Suppressor macrophage (primary cell): ENCODE data around the gene COG4.

Experiments used
- DNase-seq, 4 experiments: peaks; one replicate each; pipeline ENCODE4 v3.0.0-alpha.2; 2020 to 2022

Gene COG4

DNA sequence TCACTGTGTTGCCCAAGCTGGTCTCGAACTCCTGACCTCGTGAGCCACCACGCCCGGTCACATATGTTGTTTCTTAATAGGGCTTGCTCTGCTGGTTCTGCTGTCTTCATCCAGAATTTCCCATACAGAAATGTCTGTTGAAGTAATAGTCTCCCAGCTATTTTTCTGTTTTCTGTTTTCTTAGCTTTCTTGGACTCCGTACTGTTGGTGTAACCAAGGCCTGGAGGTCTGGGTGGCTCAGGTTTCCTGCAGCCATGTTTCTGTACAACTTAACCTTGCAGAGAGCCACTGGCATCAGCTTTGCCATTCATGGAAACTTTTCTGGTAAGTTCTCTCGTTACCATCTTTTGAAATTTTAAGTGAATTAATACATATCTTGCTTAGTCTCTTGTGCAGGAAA, 3.0 kb upstream of the COG4 start:
- DNase-seq: no peak

DNA sequence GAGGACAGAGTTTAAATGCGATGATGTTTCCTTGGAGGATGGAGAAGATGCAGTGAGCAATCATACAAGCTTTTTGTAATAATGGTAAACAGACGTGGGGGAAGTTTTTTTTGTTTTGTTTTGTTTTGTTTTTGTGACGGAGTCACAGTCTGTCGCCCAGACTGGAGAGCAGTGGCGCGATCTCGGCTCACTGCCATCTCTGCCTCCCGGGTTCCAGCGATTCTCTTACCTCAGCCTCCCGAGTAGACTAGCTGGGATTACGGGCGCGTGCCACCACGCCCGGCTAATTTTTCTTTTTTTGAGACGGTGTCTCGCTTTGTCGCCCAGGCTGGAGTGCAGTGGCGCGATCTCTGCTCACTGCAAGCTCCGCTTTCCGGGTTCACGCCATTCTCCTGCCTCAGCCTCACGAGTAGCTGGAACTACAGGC, 1.1 kb upstream of the COG4 start:
- peak in 1 of 4 experiments; percentile 22 for DNase-seq

DNA sequence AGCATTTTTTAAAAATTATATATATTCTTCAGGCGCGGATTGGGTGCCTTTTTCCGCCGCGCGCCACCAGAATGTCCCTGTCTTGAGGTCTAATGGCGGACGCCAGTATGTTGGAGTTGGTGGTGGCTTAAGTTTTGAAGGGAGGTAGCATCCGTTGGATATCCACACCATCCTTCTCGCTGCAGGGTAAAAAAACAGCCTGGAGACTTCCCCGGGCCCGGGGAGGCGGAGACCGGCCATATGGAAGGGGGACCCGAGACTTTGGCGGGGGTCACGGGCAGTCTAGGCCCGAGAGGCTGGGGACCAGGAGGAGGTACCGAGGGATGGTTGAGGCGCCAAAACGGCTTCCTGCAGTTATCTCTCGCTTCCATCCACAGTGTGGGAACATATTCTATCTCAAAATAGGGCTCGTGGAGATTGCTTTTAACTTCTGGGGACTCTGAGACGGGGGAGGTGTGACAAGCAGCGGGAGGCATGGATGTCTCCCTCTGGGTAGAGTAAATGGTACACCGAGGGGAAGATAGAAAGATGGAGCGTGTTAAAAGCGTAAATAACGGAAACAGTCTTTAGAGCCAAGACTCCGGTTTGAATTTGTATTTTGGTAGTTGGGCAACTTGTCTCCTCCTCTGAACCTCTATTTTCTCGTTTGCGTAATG, 517 bp upstream of the COG4 start, which contains the start of gene SF3B3:
SF3B3 (plus strand) TSS at position 74 of the 656 bp plus-strand sequence. CDS start 2,841 bp downstream, outside the sequence.
- peak in 3 of 4 experiments; percentile 80 to 83 (median 80) for DNase-seq

DNA sequence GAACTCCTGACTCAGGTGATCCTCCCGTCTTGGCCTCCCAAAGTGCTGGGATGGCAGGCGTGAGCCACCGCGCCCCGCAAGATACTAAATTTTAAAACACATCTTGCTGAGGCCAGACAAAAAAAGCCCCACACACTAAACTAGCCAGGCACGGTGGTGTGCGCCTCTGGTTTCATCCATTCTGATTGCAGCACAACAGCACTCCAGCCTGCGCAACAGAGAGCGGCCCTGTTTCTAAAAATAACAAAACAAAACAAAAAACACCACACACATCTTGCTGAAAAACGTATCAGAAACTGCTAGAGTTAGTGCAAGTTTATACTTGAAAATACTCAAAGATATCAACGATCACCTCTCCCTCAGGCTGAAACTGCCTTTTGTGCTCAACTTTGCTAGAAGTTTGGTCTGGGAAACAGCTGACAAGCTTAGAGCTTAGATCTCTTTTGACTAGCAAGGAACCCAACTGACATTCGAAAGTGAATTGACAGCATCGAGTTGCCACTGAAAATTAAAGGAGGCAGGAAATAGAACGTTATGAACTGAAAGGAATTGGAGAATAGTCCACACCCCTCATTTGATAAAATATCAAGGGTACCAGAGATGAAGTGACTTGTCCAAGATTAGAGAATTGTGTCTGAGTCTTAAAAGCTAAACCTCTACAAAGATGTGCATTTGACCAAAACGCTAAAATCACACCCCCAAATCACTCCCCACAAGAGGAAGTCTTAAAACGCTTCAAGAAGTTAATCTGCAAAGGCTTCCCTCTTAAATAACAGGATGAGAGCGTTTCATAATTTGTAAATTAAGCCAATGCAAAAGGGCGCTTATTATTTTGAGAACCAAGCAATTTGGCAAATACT, 908 bp downstream of the COG4 start:
- peak in 3 of 4 experiments; percentile 28 to 44 (median 41) for DNase-seq

DNA sequence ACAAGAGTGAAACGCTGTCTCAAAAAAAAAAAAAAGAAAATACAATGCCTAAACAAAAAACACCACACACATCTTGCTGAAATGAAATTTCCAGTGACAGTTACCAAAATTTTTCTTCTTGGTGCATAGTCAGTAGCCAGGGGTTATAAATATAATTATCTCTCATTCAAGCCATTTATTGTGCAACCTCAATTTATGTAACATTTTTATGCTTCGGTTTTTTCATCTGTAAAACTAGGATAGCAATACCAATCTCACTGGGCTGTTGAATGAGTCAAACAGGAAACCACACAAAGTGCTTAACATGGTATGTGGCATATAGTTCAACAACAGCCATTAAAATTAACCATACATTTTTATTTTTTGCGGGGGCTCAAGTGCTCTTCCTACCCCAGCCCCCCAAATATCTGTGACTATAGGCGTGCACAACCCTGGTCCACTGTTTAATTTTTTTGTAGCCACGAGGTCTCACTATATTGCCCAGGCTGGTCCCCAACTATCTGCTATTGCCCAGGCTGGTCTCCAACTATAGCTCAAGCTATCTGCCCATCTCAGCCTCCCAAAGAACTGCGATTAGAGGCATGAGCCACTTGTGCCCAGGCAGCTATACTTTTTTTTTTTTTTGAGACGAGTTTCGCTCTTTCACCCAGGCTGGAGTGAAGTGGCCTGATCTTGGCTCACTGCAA, 2.6 kb downstream of the COG4 start:
- DNase-seq: peak; percentile 20 to 78 (median 40)

DNA sequence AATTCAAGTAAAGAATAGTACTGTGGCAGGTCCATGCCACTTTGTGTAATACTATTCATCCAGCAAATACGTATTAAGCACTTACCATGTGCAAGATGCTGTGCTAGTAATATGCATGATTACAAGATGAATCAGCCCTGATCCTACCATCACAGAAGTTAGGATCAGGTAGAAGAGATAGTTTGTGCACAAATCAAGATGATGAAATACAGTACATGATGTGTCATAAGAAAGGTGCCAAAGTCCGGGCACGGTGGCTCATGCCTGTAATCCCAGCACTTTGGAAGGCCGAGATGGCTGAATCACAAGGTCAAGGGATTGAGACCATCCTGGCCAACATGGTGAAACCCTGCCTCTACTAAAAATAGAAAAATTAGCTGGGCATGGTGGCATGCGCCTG, 10.9 kb downstream of the COG4 start:
- no peak for DNase-seq

DNA sequence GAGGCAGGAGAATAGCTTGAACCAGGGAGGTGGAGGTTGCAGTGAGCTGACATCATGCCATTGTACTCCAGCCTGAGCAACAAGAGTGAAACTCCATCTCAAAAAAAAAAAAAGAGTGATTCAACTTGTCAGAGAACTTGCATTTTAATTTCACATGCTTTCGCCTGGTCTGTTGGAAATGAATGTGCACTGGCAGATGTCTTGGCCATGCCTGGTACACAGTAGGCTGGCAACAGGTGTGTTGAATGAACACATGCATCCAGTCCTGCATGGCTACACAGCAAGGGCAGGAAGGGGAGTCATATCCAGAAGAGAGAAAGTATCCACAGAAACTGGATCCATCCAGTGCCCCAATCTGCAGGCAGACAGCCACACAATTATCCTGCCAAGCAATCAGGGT, 11.5 kb downstream of the COG4 start:
- no peak for DNase-seq

DNA sequence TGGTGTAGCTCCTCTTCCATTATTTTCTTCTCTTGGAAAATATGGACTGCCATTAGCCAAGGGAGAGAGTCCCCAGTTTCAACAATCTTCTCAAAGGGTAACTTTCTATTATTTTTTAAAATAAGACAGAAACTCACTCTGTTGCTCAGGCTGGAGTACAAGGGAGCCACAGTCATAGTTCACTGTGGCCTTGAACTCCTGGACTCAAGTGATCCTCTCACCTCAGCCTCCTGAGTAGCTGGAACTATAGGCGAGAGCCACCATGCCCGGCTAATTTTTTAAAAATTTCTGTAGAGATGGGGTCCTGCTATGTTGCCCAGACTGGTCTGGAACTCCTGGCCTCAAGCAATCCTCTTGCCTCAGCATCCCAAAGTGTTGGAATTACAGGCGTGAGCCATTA, 13.1 kb downstream of the COG4 start:
- no peak for DNase-seq

DNA sequence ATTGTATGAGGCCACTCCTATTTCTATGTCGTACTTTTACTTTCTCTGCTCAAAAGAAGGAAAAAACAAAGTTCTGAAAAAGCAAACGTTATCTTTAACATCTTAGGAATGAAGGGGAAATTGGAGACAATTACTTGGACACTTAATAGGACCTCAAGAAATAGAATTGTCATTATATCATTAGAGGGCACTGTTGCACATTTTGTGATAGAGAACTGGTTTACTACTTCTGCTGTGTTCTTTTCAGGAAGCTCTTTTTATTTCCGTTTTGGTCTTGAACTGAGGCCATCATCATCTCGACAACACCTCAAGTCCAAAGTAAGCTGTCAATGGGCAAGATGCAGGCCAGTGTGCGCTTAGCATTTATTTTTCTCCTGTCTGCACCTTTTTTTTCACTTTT, 14.6 kb downstream of the COG4 start:
- peak in 3 of 4 experiments; percentile 11 to 62 (median 60) for DNase-seq

DNA sequence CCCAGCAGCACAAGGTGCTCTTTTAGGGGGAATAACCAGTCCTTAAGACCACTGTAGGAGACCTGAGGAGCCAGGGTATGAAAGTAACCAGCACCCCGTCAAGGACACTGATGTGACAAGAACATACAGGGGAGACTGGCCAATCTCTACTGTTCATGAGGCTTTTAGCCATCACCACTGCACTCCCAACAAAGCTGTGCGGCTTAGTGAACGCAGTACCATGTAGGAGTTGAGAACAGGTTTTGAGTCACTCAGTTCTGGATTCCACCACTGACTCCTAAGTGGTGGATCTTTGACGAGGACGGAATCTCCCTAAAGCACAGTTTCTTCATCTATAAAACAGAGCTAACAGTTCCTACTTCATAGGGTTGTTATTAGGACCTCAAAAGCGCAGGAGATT, 26.8 kb downstream of the COG4 start:
- DNase-seq: no peak

DNA sequence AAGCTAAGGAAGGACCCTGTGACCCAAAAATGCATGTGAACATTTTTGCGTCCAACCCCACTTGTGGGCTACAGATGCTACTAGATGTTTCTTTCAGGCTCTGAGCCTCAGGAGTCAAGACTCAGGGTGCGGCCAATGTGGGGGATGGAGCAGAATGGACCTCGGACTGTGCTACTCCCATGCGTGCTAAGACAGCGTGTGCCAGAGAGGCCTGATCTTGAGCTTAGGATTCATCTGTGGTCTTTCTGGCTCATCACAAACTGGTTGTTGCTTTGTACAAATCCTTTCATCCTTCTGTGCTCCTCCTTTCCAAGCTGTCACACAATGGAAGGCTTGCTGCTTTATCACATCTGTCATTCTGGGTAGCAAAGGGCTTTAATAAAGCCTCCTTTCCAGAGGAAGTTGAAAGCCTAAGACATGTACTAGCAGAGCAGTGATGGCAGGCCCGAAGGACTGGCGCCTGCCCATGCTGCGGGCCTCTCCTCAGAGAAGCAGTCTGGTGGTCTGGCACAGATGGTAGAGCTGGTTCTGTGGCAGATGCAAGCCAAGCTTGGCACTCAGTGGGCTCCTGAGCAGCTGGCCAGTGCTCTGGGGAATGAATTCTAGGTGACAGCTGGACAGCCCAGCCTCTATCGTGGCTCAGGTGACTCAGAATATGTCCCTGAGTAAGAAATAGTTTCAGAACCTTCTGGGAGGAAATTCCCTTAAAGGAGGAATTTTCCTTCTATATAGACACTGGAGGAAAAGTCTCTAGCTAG, 27.8 kb downstream of the COG4 start:
- no peak for DNase-seq

DNA sequence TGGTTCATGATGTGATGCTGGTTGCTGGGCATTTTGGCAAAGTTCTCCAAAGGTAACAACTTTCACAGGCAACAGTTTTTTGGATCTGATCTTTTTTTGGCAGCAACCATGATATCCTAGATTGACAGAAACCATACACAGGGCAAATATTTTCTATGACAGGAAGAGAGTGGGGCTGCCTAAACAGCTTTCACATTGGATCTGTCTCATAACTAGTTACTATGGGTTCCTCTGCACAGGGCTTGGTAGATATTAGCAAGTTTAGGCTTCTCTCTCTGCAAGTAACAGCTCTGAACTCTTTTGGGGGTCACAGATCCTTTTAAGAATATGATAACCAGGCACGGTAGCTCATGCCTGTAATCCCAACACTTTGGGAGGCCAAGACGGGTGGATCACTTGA, 28.6 kb downstream of the COG4 start:
- no peak for DNase-seq

DNA sequence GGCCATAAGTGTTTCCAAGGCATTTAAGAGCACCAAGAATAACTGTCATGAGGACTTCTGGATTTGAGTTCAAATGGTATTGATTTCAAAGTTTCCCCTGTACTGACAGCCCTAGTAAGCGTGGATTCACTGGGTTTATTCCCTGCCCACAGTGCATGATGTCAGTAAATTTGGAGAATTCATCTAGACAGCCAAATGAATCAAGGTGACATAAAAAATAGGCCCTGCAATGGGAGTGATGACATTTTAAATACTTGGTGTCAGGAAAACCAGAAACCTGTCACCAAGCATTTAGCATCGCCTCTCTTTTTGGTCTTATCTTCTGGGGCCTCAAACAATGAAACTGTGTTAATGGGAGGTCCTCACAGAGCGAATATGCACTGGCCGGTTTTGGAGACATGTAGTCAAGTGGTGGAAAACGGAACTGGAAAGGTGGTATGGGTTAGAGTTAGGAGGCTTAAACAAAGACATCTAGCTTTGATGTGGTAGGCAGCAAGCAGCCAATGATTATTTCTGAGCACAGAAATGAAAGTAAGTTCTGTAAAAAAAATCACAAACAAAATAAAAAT, 29.1 kb downstream of the COG4 start:
- no peak for DNase-seq

DNA sequence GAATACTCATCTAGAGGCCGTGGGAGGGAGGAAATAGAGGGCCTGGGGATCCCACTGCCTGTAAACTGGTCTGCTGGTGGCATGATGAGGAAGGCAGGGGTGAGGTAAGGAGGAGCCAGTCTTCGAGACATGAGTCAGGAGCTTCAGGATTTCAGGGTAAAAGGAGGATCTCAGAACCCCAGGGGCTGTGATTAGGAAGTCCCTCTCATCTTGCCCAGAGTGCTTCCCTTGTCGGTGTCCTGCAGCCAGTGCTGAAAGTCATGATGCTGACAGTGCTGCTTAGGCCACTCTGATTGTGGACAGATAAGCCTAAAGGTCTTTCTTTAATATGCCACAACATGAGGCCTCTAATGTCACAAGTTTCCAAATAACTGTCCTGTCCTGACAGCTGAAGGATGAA, 29.6 kb downstream of the COG4 start:
- peak; percentile 54 to 76 (median 72) for DNase-seq

DNA sequence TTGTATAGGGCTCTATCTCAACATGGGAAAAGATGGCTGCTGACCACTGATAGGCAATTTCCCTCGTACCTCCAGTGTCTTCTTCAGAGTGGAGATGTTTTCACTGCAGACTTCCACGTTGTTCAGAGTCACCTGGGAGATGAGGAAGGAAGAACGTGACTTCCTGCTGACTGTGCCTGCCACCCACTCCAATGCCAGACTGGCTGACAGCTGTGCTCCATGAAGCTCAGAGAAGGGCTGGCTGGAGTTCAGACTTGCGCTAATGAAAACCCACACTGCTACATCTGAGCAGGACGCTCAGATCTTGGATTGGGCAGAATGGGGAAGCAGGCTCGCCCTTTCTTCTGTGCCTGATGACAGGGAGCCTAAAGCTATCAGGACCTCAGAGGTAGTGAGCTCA, 33.1 kb downstream of the COG4 start:
- peak; percentile 68 to 87 (median 81) for DNase-seq

DNA sequence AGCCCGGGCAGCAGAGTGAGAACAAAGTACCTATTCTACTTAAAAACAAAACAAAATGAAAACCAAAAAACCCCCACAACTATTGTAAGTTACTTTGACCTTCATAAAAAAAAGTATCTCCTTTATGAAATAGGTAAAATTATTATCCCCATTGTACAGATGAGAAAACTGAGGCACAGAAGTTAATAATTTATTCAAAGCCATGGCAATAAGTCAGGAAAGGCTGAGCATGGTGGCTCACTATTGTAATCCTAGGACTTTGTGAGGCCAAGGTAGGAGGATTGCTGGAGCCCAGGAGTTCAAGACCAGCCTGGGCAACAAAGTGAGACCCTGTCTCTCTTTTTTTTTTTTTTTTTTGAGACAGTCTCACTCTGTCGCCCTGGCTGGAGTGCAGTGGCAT, 38.5 kb downstream of the COG4 start:
- DNase-seq: no peak

DNA sequence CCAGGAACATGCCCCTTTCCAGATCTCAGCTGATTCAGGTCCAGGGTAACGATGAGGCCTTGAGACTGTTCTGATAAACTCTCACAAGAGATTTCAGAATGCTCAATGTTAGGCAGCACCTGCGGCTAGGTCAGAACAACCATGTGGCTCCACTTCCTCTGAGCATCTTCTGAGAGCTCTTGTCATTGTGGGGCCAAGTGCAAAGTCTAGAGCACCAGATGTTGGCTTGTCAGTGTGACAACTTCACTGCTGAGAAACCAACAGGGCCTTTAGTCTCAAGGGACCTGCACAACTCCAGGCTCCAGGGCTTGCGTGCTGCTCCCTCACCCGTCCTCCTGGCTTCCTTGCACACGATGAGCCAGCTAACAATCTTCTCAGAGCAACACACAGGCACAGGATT, 39.9 kb downstream of the COG4 start:
- DNase-seq: no peak

DNA sequence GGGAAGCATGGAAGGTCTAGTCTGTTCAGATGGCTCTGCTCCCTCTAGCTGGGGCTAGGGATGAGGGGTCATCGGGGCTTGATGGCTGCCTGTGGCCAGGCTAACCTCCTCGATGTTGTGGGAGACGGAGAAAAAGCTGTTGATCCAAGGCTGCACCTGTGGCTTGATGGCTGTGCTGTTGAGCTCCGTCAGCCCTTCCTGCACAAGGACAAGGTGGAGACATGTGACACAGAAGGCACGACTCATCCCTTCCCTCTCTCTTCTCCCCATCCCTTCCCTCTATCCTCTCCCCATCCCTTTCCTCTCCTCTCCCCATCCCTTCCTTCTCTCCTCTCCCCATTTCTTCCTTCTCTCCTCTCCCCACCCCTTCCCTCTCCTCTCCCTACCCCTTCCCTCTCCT, 40.7 kb downstream of the COG4 start:
- no peak for DNase-seq

DNA sequence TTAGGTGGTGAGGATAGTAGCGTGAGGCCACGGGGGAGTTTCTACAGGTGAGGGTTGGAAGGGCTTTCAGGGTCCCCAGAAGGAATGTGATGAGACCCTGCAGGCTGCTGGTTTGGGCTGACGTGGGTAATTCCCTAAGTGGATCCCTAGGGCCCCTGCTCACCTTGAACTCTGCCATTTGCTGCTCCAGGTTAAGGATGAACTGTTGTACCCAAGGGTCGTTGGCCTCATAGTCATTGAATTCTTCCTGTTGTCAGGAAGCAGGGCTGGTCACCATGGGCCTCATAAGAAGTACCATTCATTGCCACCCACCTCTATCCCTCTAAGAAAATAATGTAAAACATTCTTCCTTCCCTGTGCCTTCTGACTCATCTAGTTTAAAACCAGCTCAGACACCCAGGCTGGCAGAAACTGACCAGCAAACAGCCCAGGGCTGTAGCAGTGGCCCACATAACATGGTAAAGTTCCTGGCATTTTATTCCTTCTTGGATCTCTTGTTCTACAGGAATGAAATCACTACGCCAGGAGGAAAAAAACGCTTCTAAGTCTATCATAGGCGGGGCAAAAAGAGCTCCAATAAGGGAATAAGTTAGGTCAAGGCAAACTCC, 41.3 kb downstream of the COG4 start:
- no peak for DNase-seq

DNA sequence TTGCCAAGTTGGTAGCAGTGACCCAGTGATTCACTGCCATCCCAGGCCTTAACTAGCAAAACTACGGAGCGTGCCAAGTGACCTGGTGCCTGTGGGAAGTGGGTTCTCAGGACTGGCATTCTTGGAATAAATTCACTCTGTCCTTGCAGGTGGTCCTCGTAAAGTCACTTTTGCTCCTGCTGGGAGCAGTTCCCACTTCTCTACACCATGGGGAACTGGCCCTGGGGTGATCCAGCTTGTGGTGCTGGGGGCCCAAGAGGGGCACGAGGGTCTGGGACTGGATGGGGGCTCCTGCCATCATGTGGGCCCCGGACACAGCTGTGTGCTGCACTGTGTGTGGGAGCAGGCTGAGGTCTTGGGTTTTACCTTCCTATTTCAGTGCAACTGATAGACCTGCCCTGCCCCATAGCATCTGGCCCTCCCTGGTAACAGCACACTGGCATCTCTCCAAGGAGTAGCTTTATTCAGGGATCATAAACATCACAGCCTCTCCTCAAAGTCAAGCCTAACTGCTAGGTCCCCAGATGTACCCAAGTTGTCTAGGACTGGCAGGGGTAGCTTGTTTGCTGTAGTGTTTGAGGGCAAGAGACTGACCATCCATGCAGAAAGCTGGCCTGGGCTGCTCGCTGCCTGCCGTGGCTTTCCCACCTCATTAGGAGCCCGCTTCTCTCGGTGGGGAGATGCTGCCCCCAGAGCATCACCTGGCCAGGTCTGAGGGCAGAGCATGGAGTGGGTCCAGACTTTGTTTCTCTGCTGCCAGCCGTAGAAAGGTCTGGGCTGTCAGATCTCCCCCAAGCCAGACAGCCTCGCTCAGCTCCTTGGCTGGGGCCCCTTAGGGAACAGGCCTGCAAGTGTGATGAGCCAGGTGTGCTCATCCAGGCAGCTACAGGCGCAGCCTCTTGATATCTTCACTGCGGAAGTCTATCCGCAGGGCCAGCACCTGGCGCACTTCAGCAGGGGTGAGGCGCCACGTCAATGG, 42.9 kb downstream of the COG4 start:
- no peak for DNase-seq
